Brain microvascular endothelial cell (primary cell): Measurements from ENCODE around the gene CAMSAP1.
A peak's percentile ranks its signal among the peaks of the same experiment; 100 is the strongest.

Source experiments
- DNase-seq: peaks from one replicate; pipeline ENCODE4 v3.0.0-alpha.2; 2020
- H3K27ac ChIP-seq: fragments of 250-450 bp; sonication (Bioruptor Pico); 2 replicates; pipeline ENCODE4 v1.5.1; 2020; ENCODE audit warnings: mild to moderate bottlenecking, moderate library complexity
- H3K27me3 ChIP-seq: fragments of 250-450 bp; sonication (Bioruptor Pico); replicated peaks from 2 replicates; pipeline ENCODE4 v1.5.1; 2020; ENCODE audit warnings: mild to moderate bottlenecking
- H3K36me3 ChIP-seq: fragments of 250-450 bp; sonication (Bioruptor Pico); replicated peaks from 2 replicates; pipeline ENCODE4 v1.5.1; 2020; ENCODE audit warnings: mild to moderate bottlenecking
- H3K4me3 ChIP-seq: 2 replicates; pipeline ENCODE4 v1.5.1; 2011; ENCODE audit warnings: low read depth, mild to moderate bottlenecking, control low read depth, low read length, moderate library complexity
- in situ Hi-C: cut with HindIII; loops from 2 replicates; pipeline ENCODE4 v1.10.0; 2017; ENCODE audit warnings: low sequenced_read_pairs, low pct_ligation_motif_present
- TF ChIP-seq, protein P1 (sequence below): IDR thresholded peaks from 2 replicates; pipeline ENCODE4 v1.5.1; 2011; ENCODE audit warnings: low read depth, mild to moderate bottlenecking, moderate library complexity, low read length, control low read depth, inconsistent platforms; ENCODE audit errors: missing control alignments

The CAMSAP1 gene, protein sequence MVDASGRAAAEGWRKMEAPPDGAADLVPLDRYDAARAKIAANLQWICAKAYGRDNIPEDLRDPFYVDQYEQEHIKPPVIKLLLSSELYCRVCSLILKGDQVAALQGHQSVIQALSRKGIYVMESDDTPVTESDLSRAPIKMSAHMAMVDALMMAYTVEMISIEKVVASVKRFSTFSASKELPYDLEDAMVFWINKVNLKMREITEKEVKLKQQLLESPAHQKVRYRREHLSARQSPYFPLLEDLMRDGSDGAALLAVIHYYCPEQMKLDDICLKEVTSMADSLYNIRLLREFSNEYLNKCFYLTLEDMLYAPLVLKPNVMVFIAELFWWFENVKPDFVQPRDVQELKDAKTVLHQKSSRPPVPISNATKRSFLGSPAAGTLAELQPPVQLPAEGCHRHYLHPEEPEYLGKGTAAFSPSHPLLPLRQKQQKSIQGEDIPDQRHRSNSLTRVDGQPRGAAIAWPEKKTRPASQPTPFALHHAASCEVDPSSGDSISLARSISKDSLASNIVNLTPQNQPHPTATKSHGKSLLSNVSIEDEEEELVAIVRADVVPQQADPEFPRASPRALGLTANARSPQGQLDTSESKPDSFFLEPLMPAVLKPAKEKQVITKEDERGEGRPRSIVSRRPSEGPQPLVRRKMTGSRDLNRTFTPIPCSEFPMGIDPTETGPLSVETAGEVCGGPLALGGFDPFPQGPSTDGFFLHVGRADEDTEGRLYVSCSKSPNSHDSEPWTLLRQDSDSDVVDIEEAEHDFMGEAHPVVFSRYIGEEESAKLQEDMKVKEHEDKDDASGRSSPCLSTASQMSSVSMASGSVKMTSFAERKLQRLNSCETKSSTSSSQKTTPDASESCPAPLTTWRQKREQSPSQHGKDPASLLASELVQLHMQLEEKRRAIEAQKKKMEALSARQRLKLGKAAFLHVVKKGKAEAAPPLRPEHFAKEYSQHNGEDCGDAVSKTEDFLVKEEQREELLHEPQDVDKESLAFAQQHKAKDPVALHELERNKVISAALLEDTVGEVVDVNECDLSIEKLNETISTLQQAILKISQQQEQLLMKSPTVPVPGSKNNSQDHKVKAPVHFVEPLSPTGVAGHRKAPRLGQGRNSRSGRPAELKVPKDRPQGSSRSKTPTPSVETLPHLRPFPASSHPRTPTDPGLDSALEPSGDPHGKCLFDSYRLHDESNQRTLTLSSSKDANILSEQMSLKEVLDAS (N-terminal part only)

DNA sequence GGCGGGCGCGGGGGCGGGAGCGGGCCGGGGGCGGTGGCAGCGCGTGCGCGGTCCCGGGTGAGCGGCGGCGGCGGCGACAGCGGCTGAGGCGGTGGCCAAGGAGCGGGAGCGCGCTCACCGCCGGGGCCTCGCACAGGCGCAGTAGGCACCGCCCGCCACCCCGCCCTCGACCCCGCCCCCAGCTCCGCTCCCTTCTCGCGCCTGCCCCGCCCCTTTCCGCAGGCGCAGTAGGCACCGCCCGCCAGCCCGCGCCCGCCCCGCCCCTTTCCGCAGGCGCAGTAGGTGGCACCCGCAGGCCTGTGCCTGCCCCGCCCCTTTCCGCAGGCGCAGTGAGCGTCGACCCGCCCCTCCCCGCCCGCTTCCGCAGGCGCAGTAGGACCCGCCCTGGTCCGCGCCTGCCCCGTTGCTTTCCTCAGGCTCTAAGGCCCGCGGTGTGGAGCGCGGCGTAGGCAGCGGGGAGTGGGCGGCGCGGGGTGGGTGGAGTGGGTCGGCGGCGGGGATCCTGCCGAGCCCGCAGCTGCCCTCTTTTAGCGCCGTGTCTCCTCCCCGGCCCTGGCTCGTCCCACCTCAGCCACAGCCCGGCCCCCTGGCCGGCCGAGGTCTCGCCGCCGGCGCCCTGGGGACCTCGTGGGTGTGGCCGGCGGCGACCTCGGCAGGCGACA lies at the start of gene CAMSAP1:
TSS of gene CAMSAP1 (minus strand) at position 116 of the 662 bp plus-strand sequence. CDS start 387 bp downstream, outside the sequence.
- peak within 1 kb of the TSS; percentile 65 for H3K4me3 ChIP-seq
- DNase-seq = peak; percentile 84
- TF ChIP-seq, protein P1, sequence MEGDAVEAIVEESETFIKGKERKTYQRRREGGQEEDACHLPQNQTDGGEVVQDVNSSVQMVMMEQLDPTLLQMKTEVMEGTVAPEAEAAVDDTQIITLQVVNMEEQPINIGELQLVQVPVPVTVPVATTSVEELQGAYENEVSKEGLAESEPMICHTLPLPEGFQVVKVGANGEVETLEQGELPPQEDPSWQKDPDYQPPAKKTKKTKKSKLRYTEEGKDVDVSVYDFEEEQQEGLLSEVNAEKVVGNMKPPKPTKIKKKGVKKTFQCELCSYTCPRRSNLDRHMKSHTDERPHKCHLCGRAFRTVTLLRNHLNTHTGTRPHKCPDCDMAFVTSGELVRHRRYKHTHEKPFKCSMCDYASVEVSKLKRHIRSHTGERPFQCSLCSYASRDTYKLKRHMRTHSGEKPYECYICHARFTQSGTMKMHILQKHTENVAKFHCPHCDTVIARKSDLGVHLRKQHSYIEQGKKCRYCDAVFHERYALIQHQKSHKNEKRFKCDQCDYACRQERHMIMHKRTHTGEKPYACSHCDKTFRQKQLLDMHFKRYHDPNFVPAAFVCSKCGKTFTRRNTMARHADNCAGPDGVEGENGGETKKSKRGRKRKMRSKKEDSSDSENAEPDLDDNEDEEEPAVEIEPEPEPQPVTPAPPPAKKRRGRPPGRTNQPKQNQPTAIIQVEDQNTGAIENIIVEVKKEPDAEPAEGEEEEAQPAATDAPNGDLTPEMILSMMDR = no peak
- H3K27me3 ChIP-seq = no peaks in the 10 kb centered on the region
- H3K36me3 ChIP-seq = peaks cover 5% of the 10 kb centered on the region
- in situ Hi-C loops = no loop called here
- H3K27ac ChIP-seq = peak within 1 kb of the TSS; percentile 8

DNA sequence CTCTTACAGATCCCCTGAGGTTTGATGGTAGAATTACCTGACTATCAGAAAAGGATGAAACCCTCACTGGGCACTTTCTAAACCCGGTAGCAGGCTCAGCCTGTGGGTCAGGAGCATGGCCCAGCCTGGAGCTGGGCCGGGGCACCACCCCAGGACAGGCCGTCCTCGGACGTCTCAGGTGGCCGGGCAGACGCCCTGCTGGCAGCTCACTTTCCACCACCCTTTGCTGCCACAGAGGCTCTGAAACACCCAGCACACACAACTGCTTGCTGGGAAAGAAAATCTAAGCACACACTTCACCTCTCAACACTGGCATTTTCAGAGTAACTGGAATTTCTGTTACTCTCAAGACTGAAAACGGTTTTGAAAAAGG lies 49.4 kb upstream of the CAMSAP1 start:
- in situ Hi-C loops = no loop called here
- H3K36me3 ChIP-seq = peaks cover 3% of the 10 kb centered on the region
- H3K27ac ChIP-seq = no peak overlapping the region
- DNase-seq = no peak
- no peaks in the 10 kb centered on the region for H3K27me3 ChIP-seq
- TF ChIP-seq, protein P1 = no peak
- no peak overlapping the region for H3K4me3 ChIP-seq

DNA sequence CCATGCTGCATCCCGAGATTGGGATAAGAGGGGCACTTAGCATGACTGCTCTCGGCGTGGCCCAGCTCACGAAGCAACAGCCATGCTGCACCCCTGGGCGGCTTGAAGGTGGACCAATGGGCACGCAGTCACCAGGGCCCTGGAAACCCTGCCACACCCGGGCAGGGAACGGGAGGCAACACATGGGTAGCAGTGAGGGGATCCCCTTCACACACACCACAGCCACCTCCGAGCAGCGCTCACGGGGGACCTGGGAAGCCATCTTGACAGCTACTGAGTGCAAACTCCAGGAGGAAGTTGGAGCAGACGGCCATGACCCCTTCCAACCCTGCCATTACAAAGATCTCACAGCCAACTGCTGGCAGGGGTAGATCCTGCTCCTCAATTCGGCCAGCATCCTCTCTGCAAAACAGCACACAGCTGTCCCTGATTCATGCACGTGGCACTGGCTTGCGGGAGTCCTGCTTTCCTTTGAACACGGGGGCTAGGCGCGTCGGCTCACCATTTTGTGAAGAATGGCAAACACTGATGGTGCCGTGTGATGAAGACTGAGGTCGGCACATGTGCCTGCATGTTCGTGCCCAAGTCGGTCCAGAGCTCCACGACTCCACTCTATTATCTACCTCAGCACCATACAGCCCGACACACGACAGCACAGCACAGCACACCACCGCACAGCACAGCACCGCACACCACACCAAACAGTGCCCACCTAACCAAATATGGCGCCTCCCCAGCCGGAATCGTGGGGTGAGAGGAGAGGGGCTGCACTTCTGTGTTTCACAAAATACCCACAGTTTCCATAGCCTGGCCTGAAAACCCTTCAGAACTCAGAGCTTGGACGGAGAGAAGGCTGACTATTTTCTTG lies 48.8 kb upstream of the CAMSAP1 start:
- TF ChIP-seq, protein P1 = no peak
- DNase-seq = no peak
- Histone ChIP-seq H3K27ac (no peak overlapping the region), H3K36me3 (peaks cover 3% of the 10 kb centered on the region), H3K4me3 (no peak overlapping the region), H3K27me3 (no peaks in the 10 kb centered on the region)
- in situ Hi-C loops = no loop called here

DNA sequence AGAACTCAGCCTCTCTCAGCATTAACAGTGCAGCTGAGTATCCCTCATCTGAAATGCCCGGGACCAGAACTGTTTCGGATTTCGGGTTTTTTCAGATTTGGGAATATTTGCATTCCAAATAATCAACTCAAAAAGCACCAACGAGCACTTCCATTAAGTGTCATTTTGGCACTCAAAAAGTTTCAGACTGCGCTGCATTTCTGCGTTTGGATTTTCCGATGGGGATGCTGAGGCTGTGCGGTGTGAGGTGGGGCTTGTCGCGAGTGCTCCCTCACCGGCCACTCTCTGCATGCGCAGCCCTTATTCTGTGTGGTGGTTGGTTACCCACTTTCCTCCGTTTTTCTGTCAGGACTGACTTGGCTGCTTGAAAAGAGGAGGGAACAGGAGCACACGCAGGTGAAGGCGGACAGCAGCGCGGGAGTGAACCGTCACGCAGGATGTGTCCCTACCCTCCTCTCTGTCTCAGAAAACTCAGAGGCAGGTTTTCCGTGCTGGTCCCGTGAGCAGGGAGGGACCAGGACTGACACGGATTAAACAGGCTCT lies 45.4 kb upstream of the CAMSAP1 start:
- H3K4me3 ChIP-seq = no peak overlapping the region
- H3K27me3 ChIP-seq = no peaks in the 10 kb centered on the region
- DNase-seq = no peak
- H3K36me3 ChIP-seq = peaks cover 3% of the 10 kb centered on the region
- in situ Hi-C loops = no loop called here
- TF ChIP-seq, protein P1 = no peak
- no peak overlapping the region for H3K27ac ChIP-seq
